ENCODE measurements around the gene PRRX1. TPM values are rescaled to one million over a fixed set of nuclear protein-coding genes. Genes with fewer than 3 reads are reported as not detected.

PRRX1 gene
- total and polyA plus RNA-seq, 4 donors: 7.7 to 37.5 (median 13.9) TPM

DNA sequence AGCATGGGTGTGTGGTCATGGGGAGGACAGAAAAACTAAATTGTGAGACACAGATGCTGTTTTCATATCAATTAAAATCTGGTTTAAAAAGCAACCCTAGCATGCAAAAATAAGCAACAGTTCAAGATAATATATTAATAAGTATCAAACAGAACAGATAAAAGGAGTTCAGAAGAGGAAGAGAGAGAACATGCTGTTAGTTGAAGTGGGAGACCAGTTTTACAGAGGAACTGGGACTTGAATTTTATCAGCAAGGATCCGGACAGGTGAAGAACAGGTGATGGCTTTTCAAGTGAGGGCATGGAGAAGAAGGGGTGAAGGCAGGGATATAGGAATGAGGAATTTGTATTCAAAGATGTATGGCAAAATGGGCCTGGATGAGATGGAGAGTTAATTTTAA lies 75.9 kb downstream of the PRRX1 start:
- DNase-seq (no peak), ATAC-seq (ENCODE audit: insufficient read depth, low FRiP score) (no peak)
- Histone ChIP-seq H3K27ac (ENCODE audit: low read depth in 1 of 2, low read length in 1 of 2) (no peak overlapping the region), H3K9me3 (ENCODE audit: control insufficient read depth in 4 of 4, insufficient read depth in 3 of 4, low read length in 3 of 4) (peaks cover 0 to 6% (median 0%) of the 10 kb centered on the region in 4 donors), H3K9ac (ENCODE audit: insufficient read depth in 1 of 2, low read length in 2 of 2) (no peak overlapping the region), H3K4me3 (no peak overlapping the region), H3K36me3 (ENCODE audit: control insufficient read depth in 4 of 4, insufficient read depth in 4 of 4, low read length in 4 of 4) (no peaks in the 10 kb centered on the region), H3K4me1 (ENCODE audit: control insufficient read depth in 5 of 5, insufficient read depth in 5 of 5, low read length in 5 of 5) (no peaks in the 10 kb centered on the region), H3K27me3 (ENCODE audit: control insufficient read depth in 3 of 3, insufficient read depth in 3 of 3, low read length in 2 of 3) (no peaks in the 10 kb centered on the region)
- 90 to 91% methylated on average over 1 of the region's 1 CpG for WGBS, 2 donors
- TF ChIP-seq, protein P1, sequence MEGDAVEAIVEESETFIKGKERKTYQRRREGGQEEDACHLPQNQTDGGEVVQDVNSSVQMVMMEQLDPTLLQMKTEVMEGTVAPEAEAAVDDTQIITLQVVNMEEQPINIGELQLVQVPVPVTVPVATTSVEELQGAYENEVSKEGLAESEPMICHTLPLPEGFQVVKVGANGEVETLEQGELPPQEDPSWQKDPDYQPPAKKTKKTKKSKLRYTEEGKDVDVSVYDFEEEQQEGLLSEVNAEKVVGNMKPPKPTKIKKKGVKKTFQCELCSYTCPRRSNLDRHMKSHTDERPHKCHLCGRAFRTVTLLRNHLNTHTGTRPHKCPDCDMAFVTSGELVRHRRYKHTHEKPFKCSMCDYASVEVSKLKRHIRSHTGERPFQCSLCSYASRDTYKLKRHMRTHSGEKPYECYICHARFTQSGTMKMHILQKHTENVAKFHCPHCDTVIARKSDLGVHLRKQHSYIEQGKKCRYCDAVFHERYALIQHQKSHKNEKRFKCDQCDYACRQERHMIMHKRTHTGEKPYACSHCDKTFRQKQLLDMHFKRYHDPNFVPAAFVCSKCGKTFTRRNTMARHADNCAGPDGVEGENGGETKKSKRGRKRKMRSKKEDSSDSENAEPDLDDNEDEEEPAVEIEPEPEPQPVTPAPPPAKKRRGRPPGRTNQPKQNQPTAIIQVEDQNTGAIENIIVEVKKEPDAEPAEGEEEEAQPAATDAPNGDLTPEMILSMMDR (IDR thresholded peaks at IDR 0.05; ENCODE audit: control extremely low read depth, extremely low read depth): no peak

DNA sequence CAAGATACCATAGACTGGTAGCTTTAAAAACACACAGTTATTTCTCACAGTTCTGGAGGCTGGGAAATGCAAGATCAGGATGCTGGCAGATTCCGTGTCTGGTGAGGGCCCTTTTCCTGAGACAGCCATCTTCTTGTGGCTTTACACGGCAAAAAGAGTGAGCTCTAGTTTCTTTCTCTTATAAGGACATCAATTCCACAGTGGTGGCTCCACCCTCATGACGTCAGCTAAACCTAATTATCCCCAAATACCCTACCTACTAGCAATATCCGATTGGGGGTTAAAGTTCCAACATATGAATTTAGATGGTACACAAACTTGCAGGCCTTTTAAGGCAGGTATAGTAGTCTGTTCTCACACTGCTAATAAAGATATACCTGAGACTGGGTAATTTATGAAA lies 77.7 kb downstream of the PRRX1 start:
- Histone ChIP-seq H3K27me3 (ENCODE audit: control insufficient read depth in 3 of 3, insufficient read depth in 3 of 3, low read length in 2 of 3) (no peaks in the 10 kb centered on the region), H3K9ac (ENCODE audit: insufficient read depth in 1 of 2, low read length in 2 of 2) (no peak overlapping the region), H3K4me1 (ENCODE audit: control insufficient read depth in 5 of 5, insufficient read depth in 5 of 5, low read length in 5 of 5) (no peaks in the 10 kb centered on the region), H3K36me3 (ENCODE audit: control insufficient read depth in 4 of 4, insufficient read depth in 4 of 4, low read length in 4 of 4) (no peaks in the 10 kb centered on the region), H3K27ac (ENCODE audit: low read depth in 1 of 2, low read length in 1 of 2) (no peak overlapping the region), H3K9me3 (ENCODE audit: control insufficient read depth in 4 of 4, insufficient read depth in 3 of 4, low read length in 3 of 4) (peaks cover 0 to 6% (median 0%) of the 10 kb centered on the region in 4 donors), H3K4me3 (no peak overlapping the region)
- DNase-seq: no peak
- WGBS, 2 donors: 82 to 88% methylated on average over 4 of the region's 4 CpGs
- no peak for ATAC-seq (ENCODE audit: insufficient read depth, low FRiP score)
- TF ChIP-seq, protein P1 (IDR thresholded peaks at IDR 0.05; ENCODE audit: control extremely low read depth, extremely low read depth): no peak

DNA sequence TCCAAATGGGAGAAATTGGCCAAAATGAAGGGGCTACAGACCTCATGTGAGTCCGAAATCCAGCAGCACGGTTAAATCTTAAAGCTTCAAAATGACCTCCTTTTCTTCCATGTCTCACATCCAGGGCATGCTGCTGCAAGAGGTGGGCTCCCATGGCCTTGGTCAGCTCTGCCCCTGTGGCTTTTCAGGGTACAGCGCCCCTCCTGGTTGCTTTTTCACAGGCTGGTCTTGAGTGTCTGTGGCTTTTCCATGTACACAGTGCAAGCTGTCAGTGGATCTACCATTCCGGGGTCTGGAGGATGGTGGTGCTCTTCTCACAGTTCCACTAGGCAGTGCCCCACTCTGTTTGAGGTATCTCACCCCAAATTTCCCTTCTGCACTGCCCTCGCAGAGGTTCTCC lies 78.7 kb downstream of the PRRX1 start:
- Histone ChIP-seq H3K27ac (ENCODE audit: low read depth in 1 of 2, low read length in 1 of 2) (no peak overlapping the region), H3K4me3 (no peak overlapping the region), H3K27me3 (ENCODE audit: control insufficient read depth in 3 of 3, insufficient read depth in 3 of 3, low read length in 2 of 3) (no peaks in the 10 kb centered on the region), H3K4me1 (ENCODE audit: control insufficient read depth in 5 of 5, insufficient read depth in 5 of 5, low read length in 5 of 5) (no peaks in the 10 kb centered on the region), H3K9ac (ENCODE audit: insufficient read depth in 1 of 2, low read length in 2 of 2) (no peak overlapping the region), H3K9me3 (ENCODE audit: control insufficient read depth in 4 of 4, insufficient read depth in 3 of 4, low read length in 3 of 4) (peaks cover 0 to 6% (median 0%) of the 10 kb centered on the region in 4 donors), H3K36me3 (ENCODE audit: control insufficient read depth in 4 of 4, insufficient read depth in 4 of 4, low read length in 4 of 4) (no peaks in the 10 kb centered on the region)
- ATAC-seq (ENCODE audit: insufficient read depth, low FRiP score) (no peak), DNase-seq (no peak)
- 83 to 92% methylated on average over 5 of the region's 5 CpGs for WGBS, 2 donors
- TF ChIP-seq, protein P1 (IDR thresholded peaks at IDR 0.05; ENCODE audit: control extremely low read depth, extremely low read depth): no peak

DNA sequence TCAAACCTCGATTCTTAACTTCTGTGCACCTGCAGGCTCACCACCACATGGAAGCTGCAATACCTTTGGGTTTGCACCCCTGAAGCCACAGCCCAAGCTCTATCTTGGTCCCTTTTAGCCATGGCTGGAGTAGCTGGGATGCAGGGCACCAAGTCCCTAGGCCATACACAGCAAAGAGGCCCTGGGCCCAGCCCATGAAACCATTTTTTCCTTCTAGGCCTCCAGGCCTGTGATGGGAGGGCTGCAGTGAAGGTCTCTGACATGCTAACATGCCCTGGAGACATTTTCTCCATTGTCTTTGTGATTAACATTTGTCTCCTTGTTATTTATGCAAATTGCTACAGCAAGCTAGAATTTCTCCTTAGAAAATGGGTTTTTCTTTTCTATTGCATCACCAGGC lies 79.2 kb downstream of the PRRX1 start:
- ATAC-seq (ENCODE audit: insufficient read depth, low FRiP score) (no peak), DNase-seq (no peak)
- H3K9ac ChIP-seq (ENCODE audit: insufficient read depth in 1 of 2, low read length in 2 of 2): no peak overlapping the region
- TF ChIP-seq, protein P1 (IDR thresholded peaks at IDR 0.05; ENCODE audit: control extremely low read depth, extremely low read depth): no peak
- H3K4me3 ChIP-seq: no peak overlapping the region
- WGBS, 2 donors: 86 to 97% methylated on average over 1 of the region's 1 CpG
- H3K27ac ChIP-seq (ENCODE audit: low read depth in 1 of 2, low read length in 1 of 2): no peak overlapping the region
- H3K27me3 ChIP-seq (ENCODE audit: control insufficient read depth in 3 of 3, insufficient read depth in 3 of 3, low read length in 2 of 3): no peaks in the 10 kb centered on the region
- peaks cover 0 to 6% (median 0%) of the 10 kb centered on the region in 4 donors for H3K9me3 ChIP-seq (ENCODE audit: control insufficient read depth in 4 of 4, insufficient read depth in 3 of 4, low read length in 3 of 4)
- no peaks in the 10 kb centered on the region for H3K4me1 ChIP-seq (ENCODE audit: control insufficient read depth in 5 of 5, insufficient read depth in 5 of 5, low read length in 5 of 5)
- no peaks in the 10 kb centered on the region for H3K36me3 ChIP-seq (ENCODE audit: control insufficient read depth in 4 of 4, insufficient read depth in 4 of 4, low read length in 4 of 4)
